Caco-2 (cell line): ENCODE results near the gene NCKAP5. TPM values are rescaled to one million over a fixed set of nuclear protein-coding genes. Genes with fewer than 3 reads are reported as not detected.

Source experiments
- BruUV-seq: library from RNA; stranded (reverse); fragments of 400-500 nt; replicated peaks from 2 replicates; lab custom pipeline; 2021; lab: Mats Ljungman, UMichigan
- CTCF ChIA-PET: fragments of 300-600 bp; sonication (Branson Sonifier 250); formaldehyde crosslinking; loops from one replicate; lab custom pipeline; 2022; ENCODE audit warnings: antibody characterized with exemption; lab: Charles Lee
- POLR2A ChIA-PET: fragments of 300-600 bp; sonication (Branson Sonifier 250); formaldehyde crosslinking; loops from one replicate; lab custom pipeline; 2022; ENCODE audit warnings: antibody characterized with exemption; lab: Charles Lee
- DNase-seq, 2 experiments: peaks; one replicate each; pipeline versions ENCODE4 v3.0.0 to v3.0.0-alpha.2; 2020 to 2022
- H3K27me3 ChIP-seq: replicated peaks from 2 replicates; pipeline ENCODE4 v1.6.0; 2011; ENCODE audit warnings: low read length; ENCODE audit not compliant: control insufficient read depth, insufficient read depth
- H3K36me3 ChIP-seq: 2 replicates; pipeline ENCODE4 v1.5.1; 2011; ENCODE audit warnings: low read length; ENCODE audit not compliant: control insufficient read depth, insufficient read depth
- H3K4me1 ChIP-seq: fragments of 250-450 bp; sonication (Bioruptor Pico); 2 replicates; pipeline ENCODE4 v1.5.1; 2020; ENCODE audit warnings: mild to moderate bottlenecking
- H3K4me3 ChIP-seq: 2 replicates; pipeline ENCODE4 v1.5.1; 2011; ENCODE audit warnings: low read depth, mild to moderate bottlenecking, control low read depth, low read length
- H3K9me3 ChIP-seq: fragments of 250-450 bp; sonication (Bioruptor Pico); 2 replicates; pipeline ENCODE4 v1.5.1; 2020; ENCODE audit warnings: mild to moderate bottlenecking, moderate library complexity
- H3K27ac Mint-ChIP-seq: one replicate; pipeline ENCODE4 v1.8.0; 2022; ENCODE audit warnings: mixed read lengths; ENCODE audit not compliant: unreplicated experiment
- H3K27me3 Mint-ChIP-seq: one replicate; pipeline ENCODE4 v1.8.0; 2022; ENCODE audit warnings: mixed read lengths; ENCODE audit not compliant: insufficient read depth, unreplicated experiment
- H3K36me3 Mint-ChIP-seq: one replicate; pipeline ENCODE4 v1.8.0; 2022; ENCODE audit warnings: mild to moderate bottlenecking, mixed read lengths; ENCODE audit not compliant: insufficient read depth, unreplicated experiment
- H3K4me1 Mint-ChIP-seq: one replicate; pipeline ENCODE4 v1.8.0; 2022; ENCODE audit warnings: low read depth, mixed read lengths; ENCODE audit not compliant: unreplicated experiment
- H3K4me3 Mint-ChIP-seq: one replicate; pipeline ENCODE4 v1.8.0; 2022; ENCODE audit warnings: mild to moderate bottlenecking, moderate library complexity, mixed read lengths; ENCODE audit not compliant: unreplicated experiment
- H3K9me3 Mint-ChIP-seq: one replicate; pipeline ENCODE4 v1.8.0; 2022; ENCODE audit warnings: mixed read lengths; ENCODE audit not compliant: unreplicated experiment
- intact Hi-C: fragments of 100-400 bp; cut with micrococcal nuclease; formaldehyde crosslinking; loops from one replicate; pipeline ENCODE4 v1.10.0; 2022; ENCODE audit not compliant: unreplicated experiment
- total RNA-seq: library from RNA; stranded (reverse); gene quantifications from 2 replicates; pipeline ENCODE4 v1.2.3, GENCODE V29; 2022
- TF ChIP-seq, protein P1 (sequence below), 2 experiments: fragments of 200-600 bp in 1 of 2; IDR thresholded peaks; 1 replicate in 1 of 2; 2 replicates in 1 of 2; pipeline versions ENCODE4 v1.5.1 to v1.8.0; 2011 to 2022; ENCODE audit warnings: antibody characterized with exemption in 1 of 2, control low read depth in 1 of 2, inconsistent platforms in 1 of 2, low read depth in 1 of 2, low read length in 1 of 2, mild to moderate bottlenecking in 1 of 2, moderate library complexity in 1 of 2; ENCODE audit not compliant: insufficient read depth in 1 of 2, severe bottlenecking in 1 of 2, unreplicated experiment in 1 of 2

The NCKAP5 gene
- total RNA-seq, 1 experiment from 2014 or later = 3.8 TPM

DNA sequence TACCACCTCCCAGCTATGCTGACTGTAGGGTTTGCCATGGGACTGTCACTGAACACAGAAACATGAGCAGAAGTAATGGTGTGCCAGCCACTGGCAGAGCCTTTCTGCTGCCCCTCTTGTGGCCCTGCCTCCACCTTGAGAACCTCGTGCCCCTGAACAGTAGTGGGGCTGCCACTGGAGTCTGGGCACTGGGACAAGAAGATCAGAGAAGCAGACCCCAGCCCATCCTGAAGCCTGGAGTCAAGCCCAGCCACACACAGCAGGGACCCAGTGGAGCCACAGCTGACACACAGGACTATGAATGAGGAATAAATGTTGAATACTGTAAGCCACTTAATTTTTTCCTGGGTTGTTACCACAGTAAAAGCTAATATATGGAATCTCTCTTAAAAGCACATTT, 159.6 kb downstream of the NCKAP5 start:
- POLR2A ChIA-PET = no interaction called here

GRCh38 chr2:133407341-133407740, 160.9 kb downstream of the NCKAP5 start:
- Histone ChIP-seq H3K4me3 (no peak overlapping the region), H3K36me3 (no peaks in the 10 kb centered on the region), H3K9me3 (no peaks in the 10 kb centered on the region), H3K27me3 (no peaks in the 10 kb centered on the region), H3K4me1 (no peaks in the 10 kb centered on the region)
- H3K4me3 Mint-ChIP-seq = no peak overlapping the region
- H3K36me3 Mint-ChIP-seq = no peaks in the 10 kb centered on the region
- H3K27ac Mint-ChIP-seq = no peak overlapping the region
- DNase-seq = no peak
- TF ChIP-seq, protein P1, sequence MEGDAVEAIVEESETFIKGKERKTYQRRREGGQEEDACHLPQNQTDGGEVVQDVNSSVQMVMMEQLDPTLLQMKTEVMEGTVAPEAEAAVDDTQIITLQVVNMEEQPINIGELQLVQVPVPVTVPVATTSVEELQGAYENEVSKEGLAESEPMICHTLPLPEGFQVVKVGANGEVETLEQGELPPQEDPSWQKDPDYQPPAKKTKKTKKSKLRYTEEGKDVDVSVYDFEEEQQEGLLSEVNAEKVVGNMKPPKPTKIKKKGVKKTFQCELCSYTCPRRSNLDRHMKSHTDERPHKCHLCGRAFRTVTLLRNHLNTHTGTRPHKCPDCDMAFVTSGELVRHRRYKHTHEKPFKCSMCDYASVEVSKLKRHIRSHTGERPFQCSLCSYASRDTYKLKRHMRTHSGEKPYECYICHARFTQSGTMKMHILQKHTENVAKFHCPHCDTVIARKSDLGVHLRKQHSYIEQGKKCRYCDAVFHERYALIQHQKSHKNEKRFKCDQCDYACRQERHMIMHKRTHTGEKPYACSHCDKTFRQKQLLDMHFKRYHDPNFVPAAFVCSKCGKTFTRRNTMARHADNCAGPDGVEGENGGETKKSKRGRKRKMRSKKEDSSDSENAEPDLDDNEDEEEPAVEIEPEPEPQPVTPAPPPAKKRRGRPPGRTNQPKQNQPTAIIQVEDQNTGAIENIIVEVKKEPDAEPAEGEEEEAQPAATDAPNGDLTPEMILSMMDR (IDR thresholded peaks at IDR 0.05; ENCODE audit: insufficient read depth in 1 of 2, low read depth in 1 of 2, low read length in 1 of 2, severe bottlenecking in 1 of 2, unreplicated experiment in 1 of 2) = no peak
- POLR2A ChIA-PET = no interaction called here
- no peaks in the 10 kb centered on the region for H3K4me1 Mint-ChIP-seq
- CTCF ChIA-PET = no interaction called here
- H3K9me3 Mint-ChIP-seq = no peaks in the 10 kb centered on the region
- no peaks in the 10 kb centered on the region for H3K27me3 Mint-ChIP-seq
- intact Hi-C loops = no loop called here
- no TSS peak for BruUV-seq

More for the DNA sequence above, 159.6 kb downstream of the NCKAP5 start:
- Mint-ChIP-seq H3K27ac (no peak overlapping the region), H3K36me3 (no peaks in the 10 kb centered on the region), H3K4me3 (no peak overlapping the region), H3K4me1 (peaks cover 9% of the 10 kb centered on the region), H3K27me3 (no peaks in the 10 kb centered on the region), H3K9me3 (no peaks in the 10 kb centered on the region)
- H3K4me3 ChIP-seq = no peak overlapping the region
- TF ChIP-seq, protein P1 (IDR thresholded peaks at IDR 0.05; ENCODE audit: insufficient read depth in 1 of 2, low read depth in 1 of 2, low read length in 1 of 2, severe bottlenecking in 1 of 2, unreplicated experiment in 1 of 2) = no peak
- DNase-seq = no peak
- intact Hi-C loops = no loop called here
- no peaks in the 10 kb centered on the region for H3K4me1 ChIP-seq
- no peaks in the 10 kb centered on the region for H3K9me3 ChIP-seq
- no peaks in the 10 kb centered on the region for H3K27me3 ChIP-seq
- no TSS peak for BruUV-seq
- H3K36me3 ChIP-seq = no peaks in the 10 kb centered on the region
- CTCF ChIA-PET = no interaction called here

DNA sequence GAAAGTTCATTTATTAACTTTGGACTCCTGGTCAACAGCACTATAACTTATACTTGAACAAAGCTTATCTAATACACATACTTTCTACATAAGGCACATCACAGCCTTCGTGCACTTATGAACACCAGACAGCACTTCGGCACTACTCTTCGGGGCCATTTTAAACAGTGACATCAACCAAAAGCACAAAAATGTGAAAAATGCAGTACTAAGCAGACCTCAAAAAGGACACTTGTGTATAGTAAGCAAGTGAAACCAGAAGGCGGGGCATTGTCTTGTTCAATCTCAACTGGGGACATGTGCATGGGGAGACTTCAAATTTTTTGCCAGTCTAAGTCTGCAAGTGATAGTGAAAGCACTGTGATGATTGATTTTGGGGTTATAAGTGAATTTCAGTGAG, 163.0 kb downstream of the NCKAP5 start:
- no peaks in the 10 kb centered on the region for H3K36me3 Mint-ChIP-seq
- no peaks in the 10 kb centered on the region for H3K27me3 Mint-ChIP-seq
- intact Hi-C loops = no loop called here
- no peak for DNase-seq
- no peaks in the 10 kb centered on the region for H3K9me3 Mint-ChIP-seq
- Histone ChIP-seq H3K4me1 (no peaks in the 10 kb centered on the region), H3K27me3 (no peaks in the 10 kb centered on the region), H3K36me3 (no peaks in the 10 kb centered on the region), H3K9me3 (no peaks in the 10 kb centered on the region), H3K4me3 (no peak overlapping the region)
- CTCF ChIA-PET = no interaction called here
- no peaks in the 10 kb centered on the region for H3K4me1 Mint-ChIP-seq
- TF ChIP-seq, protein P1 (IDR thresholded peaks at IDR 0.05; ENCODE audit: insufficient read depth in 1 of 2, low read depth in 1 of 2, low read length in 1 of 2, severe bottlenecking in 1 of 2, unreplicated experiment in 1 of 2) = no peak
- BruUV-seq = no TSS peak
- POLR2A ChIA-PET = no interaction called here
- H3K27ac Mint-ChIP-seq = no peak overlapping the region
- no peak overlapping the region for H3K4me3 Mint-ChIP-seq
